GM12874 (cell line): ENCODE measurements around the gene ADRA1B.

Experiments used
- TF ChIP-seq, protein P1 (sequence below): IDR thresholded peaks from 2 replicates; pipeline ENCODE4 v1.5.1; 2011; ENCODE audit warnings: low read depth, mild to moderate bottlenecking, control low read depth, low read length, moderate library complexity; ENCODE audit not compliant: insufficient read depth

ADRA1B gene

DNA sequence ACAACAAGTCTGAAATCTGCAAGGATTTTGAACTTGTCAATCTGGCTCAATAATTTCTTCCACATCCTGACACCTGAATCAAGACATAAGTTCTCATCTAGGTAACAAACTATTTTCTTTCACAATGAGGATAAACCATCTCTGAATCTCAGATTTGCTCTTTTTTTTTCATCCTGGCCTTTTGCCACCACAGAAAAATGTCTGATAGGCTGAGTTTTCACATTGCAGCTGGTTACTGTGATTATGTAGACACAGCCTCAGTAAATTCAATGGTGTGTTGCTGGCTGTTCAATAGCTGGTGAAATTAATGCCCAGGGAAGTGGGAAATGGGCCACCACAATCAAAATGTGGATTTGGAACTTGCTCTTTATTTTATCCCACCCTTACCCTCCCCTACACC is 2.8 kb upstream of the ADRA1B start:
- TF ChIP-seq, protein P1, sequence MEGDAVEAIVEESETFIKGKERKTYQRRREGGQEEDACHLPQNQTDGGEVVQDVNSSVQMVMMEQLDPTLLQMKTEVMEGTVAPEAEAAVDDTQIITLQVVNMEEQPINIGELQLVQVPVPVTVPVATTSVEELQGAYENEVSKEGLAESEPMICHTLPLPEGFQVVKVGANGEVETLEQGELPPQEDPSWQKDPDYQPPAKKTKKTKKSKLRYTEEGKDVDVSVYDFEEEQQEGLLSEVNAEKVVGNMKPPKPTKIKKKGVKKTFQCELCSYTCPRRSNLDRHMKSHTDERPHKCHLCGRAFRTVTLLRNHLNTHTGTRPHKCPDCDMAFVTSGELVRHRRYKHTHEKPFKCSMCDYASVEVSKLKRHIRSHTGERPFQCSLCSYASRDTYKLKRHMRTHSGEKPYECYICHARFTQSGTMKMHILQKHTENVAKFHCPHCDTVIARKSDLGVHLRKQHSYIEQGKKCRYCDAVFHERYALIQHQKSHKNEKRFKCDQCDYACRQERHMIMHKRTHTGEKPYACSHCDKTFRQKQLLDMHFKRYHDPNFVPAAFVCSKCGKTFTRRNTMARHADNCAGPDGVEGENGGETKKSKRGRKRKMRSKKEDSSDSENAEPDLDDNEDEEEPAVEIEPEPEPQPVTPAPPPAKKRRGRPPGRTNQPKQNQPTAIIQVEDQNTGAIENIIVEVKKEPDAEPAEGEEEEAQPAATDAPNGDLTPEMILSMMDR, result no peak

DNA sequence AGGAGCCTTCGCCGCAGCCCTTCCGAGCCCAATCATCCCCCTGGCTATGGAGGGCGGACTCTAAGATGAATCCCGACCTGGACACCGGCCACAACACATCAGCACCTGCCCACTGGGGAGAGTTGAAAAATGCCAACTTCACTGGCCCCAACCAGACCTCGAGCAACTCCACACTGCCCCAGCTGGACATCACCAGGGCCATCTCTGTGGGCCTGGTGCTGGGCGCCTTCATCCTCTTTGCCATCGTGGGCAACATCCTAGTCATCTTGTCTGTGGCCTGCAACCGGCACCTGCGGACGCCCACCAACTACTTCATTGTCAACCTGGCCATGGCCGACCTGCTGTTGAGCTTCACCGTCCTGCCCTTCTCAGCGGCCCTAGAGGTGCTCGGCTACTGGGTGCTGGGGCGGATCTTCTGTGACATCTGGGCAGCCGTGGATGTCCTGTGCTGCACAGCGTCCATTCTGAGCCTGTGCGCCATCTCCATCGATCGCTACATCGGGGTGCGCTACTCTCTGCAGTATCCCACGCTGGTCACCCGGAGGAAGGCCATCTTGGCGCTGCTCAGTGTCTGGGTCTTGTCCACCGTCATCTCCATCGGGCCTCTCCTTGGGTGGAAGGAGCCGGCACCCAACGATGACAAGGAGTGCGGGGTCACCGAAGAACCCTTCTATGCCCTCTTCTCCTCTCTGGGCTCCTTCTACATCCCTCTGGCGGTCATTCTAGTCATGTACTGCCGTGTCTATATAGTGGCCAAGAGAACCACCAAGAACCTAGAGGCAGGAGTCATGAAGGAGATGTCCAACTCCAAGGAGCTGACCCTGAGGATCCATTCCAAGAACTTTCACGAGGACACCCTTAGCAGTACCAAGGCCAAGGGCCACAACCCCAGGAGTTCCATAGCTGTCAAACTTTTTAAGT is 819 bp downstream of the ADRA1B start:
- TF ChIP-seq, protein P1, result no peak

DNA sequence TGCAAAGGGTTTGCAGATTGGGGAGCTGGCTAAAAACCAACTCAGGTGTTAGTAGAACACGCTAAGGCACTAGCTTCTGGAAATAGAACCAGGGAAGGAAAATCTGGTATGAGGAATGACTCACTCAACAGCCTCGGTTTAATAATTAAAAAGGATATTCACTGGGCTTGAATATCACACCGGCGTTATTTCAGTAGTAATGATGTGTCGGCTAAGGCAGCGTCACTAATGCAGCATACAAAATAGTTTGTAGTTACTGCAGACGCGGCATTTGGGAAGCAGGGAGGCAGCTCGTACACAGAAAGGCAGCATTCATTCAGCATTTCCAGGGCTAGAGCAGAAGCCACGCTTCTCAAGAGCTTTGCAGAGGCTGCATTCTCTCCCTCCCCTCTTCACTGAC is 1.7 kb downstream of the ADRA1B start:
- TF ChIP-seq, protein P1, result no peak

DNA sequence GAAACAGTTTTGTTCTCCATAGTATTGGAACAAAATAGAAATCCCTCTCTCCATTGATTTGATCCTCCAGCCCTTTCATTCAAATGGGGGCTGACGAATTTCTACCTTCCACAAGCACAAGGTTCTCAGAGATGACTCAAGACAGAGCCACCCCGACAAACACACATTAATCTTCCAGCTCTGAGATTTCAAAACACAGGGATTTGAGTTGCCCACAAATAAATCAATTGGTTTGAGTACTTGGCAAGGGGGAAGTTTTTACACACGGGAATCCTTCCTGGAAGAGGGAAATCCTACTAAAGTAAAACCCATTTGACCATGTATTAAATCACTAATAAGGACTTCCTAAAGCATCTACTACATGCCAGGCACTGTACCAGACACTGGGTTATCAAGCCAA is 5.4 kb downstream of the ADRA1B start:
- TF ChIP-seq, protein P1, result no peak

DNA sequence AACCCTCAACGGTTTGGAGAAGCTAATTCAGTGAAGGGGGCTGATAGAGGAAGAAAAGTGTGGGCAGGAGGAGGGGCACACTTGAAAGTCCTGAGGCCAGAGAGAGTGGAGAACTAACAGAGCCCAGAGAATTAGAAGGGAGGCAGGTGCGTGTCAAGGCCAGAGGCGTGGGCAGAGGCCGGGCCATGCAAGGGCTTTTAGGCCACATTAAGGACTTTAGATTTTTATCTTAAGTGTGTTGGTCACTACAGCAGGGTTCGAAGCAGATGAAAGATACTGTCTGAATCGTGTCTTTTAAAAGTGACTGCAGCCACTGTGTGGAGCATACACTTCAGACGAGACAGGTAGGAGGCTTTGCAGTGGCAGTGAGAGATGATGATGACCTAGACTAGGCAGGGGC is 6.7 kb downstream of the ADRA1B start:
- TF ChIP-seq, protein P1, result no peak

DNA sequence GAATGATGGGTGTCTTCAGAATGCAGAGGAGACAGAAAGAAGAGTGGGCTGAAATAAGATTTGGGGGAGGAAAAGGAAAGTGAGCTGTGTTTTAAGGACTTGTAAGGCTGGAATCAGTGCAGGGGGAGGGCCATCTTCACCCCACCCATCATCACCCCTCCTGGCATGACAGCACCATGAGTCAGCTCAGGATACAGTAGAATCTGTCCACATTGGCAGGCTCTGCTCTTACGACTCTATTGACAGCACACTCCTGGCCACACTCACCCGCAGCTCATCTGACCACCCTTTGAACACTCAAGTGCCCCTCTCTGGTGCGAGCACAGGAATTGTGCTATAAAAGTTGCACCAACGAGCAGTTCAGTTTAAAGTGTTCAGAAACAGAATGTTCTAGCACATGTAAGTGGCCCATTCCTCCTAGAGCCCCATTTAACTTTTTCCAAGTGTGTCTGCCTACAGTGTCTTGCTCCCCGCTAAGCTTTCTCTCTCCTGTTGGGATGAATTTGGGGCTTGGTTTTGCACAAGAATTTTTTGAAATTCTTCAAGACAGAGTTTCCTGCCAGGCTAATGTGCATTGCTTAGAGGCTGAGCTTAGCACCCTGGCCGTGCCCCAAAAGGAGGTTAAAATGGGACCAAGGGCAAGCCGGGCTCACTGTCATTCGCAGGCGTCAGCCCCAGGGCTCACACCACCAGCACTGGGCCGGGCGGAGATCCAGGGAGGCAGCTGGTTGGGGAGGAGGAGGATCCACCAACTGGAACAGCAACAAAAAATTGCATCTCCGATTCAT is 12.0 kb downstream of the ADRA1B start:
- TF ChIP-seq, protein P1, result no peak

DNA sequence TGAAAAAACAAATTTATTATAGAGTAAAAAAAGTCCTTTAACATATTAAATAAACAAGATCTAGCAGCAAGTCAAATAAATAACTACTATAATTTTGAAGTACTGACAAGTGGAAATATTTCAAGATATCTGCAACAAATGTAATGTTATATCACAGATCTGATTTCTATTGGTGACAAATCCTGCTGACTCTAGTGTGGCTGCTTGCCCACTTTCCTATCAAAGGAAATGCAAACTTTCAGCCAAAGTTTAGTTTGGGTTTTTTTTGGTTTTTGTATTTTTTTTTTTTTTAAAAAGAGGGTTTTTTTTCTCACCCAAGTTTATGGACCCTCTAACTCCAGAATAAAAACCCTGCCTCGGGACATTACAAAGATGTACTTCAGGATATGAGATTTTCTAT is 12.9 kb downstream of the ADRA1B start:
- TF ChIP-seq, protein P1, result no peak
